PC-9 (cell line): ENCODE data around the gene TUT4. TPM values are rescaled to one million over a fixed set of nuclear protein-coding genes. Genes with fewer than 3 reads are reported as not detected.

Source experiments
- BruUV-seq: library from RNA; stranded (reverse); fragments of 400-500 nt; replicated peaks from 2 replicates; lab custom pipeline; 2021; lab: Mats Ljungman, UMichigan
- CTCF ChIA-PET: fragments of 300-600 bp; sonication (Branson Sonifier 250); formaldehyde crosslinking; loops from one replicate; lab custom pipeline; 2022; ENCODE audit warnings: antibody characterized with exemption; lab: Charles Lee
- POLR2A ChIA-PET: fragments of 300-600 bp; sonication (Branson Sonifier 250); formaldehyde crosslinking; loops from one replicate; lab custom pipeline; 2022; ENCODE audit warnings: antibody characterized with exemption; ENCODE audit not compliant: unreplicated experiment; lab: Charles Lee
- DNase-seq, 2 experiments: peaks; one replicate each; pipeline versions ENCODE4 v3.0.0 to v3.0.0-alpha.2; 2015 to 2022; ENCODE audit warnings: mixed read lengths in 1 of 2
- H2AFZ ChIP-seq: fragments of 200-600 bp; sonication (generic); 2 replicates; pipeline ENCODE4 v1.8.1; 2017; ENCODE audit warnings: antibody characterized with exemption
- H3F3A ChIP-seq: fragments of 200-600 bp; sonication (generic); 2 replicates; pipeline ENCODE4 v1.8.1; 2017; ENCODE audit warnings: antibody characterized with exemption, mild to moderate bottlenecking, low read depth; ENCODE audit not compliant: insufficient read depth
- H3K27ac ChIP-seq: fragments of 200-600 bp; sonication (generic); 2 replicates; pipeline ENCODE4 v1.6.1; 2016; ENCODE audit warnings: mixed run types
- H3K27me3 ChIP-seq: fragments of 200-600 bp; sonication (generic); 2 replicates; pipeline ENCODE4 v1.6.1; 2016; ENCODE audit warnings: low read depth, mixed run types; ENCODE audit not compliant: insufficient read depth
- H3K36me3 ChIP-seq: fragments of 200-600 bp; sonication (generic); 2 replicates; pipeline ENCODE4 v1.6.1; 2016; ENCODE audit warnings: low read depth, mixed run types
- H3K4me1 ChIP-seq: fragments of 200-600 bp; sonication (generic); replicated peaks from 2 replicates; pipeline ENCODE4 v1.6.1; 2016; ENCODE audit warnings: mixed run types; ENCODE audit not compliant: insufficient read depth
- H3K4me2 ChIP-seq: fragments of 200-600 bp; sonication (generic); 2 replicates; pipeline ENCODE4 v1.6.1; 2017; ENCODE audit warnings: mixed run types
- H3K4me3 ChIP-seq: fragments of 200-600 bp; sonication (generic); 2 replicates; pipeline ENCODE4 v1.6.1; 2016; ENCODE audit warnings: mixed run types
- H3K79me2 ChIP-seq: fragments of 200-600 bp; sonication (generic); 2 replicates; pipeline ENCODE4 v1.6.1; 2017; ENCODE audit warnings: low read depth, mixed run types
- H3K9me2 ChIP-seq: fragments of 200-600 bp; sonication (generic); 2 replicates; pipeline ENCODE4 v1.8.1; 2017; ENCODE audit warnings: mild to moderate bottlenecking; ENCODE audit not compliant: insufficient read depth
- H3K9me3 ChIP-seq: fragments of 200-600 bp; sonication (generic); 2 replicates; pipeline ENCODE4 v1.8.1; 2016; ENCODE audit warnings: low read depth; ENCODE audit not compliant: insufficient read depth
- H4K20me1 ChIP-seq: fragments of 200-600 bp; sonication (generic); 2 replicates; pipeline ENCODE4 v1.8.1; 2017; ENCODE audit not compliant: insufficient read depth
- EZH2 ChIP-seq: fragments of 200-600 bp; sonication (generic); IDR thresholded peaks from 2 replicates; pipeline ENCODE4 v1.8.0; 2017; ENCODE audit warnings: antibody characterized with exemption, low read depth
- intact Hi-C: fragments of 100-400 bp; cut with micrococcal nuclease; formaldehyde crosslinking; loops from one replicate; pipeline ENCODE4 v1.10.0; 2022; ENCODE audit not compliant: unreplicated experiment
- total RNA-seq: library from RNA; stranded (reverse); gene quantifications from 2 replicates; pipeline ENCODE4 v1.2.3, GENCODE V29; 2021
- TF ChIP-seq, protein P1 (sequence below): fragments of 200-600 bp; sonication (generic); conservative IDR thresholded peaks from 2 replicates; pipeline ENCODE4 v1.6.1; 2017; ENCODE audit warnings: mixed run types, antibody characterized with exemption, mild to moderate bottlenecking, moderate library complexity

TUT4 gene
- total RNA-seq, 1 experiment from 2014 or later, result 78.3 TPM

DNA sequence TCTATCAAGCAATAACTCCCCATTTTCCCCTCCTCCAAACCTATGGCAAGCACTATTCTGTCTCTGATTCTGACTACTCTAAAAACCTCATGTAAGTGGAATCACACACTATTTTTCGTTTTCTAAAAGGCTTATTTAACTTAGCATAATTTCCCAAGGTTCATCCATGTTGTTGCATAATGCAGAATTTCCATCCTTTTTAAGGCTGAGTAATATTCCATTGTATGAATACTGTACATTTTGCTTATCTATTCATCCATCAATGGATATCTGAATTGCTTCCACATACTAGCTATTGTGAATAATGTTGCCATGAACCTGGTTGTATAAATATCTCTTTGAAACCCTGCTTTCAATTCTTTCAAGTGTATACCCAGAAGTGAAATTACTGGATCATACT, 48.2 kb downstream of the TUT4 start:
- Histone ChIP-seq H3K4me1 (no peaks in the 10 kb centered on the region), H3K27ac (no peak overlapping the region), H3K9me2 (no peaks in the 10 kb centered on the region), H4K20me1 (0 out of 2 replicates have a peak, but pooled peaks cover 5% of the 10 kb centered on the region), H3K4me3 (no peak overlapping the region), H3K9me3 (no peaks in the 10 kb centered on the region), H3K4me2 (no peak overlapping the region), H3K79me2 (no peaks in the 10 kb centered on the region), H3F3A (peaks cover 3% of the 10 kb centered on the region; the same call in 1 of the 2 replicates), H3K27me3 (no peaks in the 10 kb centered on the region), H2AFZ (no peak overlapping the region), H3K36me3 (no peaks in the 10 kb centered on the region)
- ChIA-PET POLR2A (no interaction called here), CTCF (no interaction called here)
- intact Hi-C loops, result no loop called here
- DNase-seq, result no peak
- BruUV-seq, result no TSS peak
- TF ChIP-seq, protein P1, sequence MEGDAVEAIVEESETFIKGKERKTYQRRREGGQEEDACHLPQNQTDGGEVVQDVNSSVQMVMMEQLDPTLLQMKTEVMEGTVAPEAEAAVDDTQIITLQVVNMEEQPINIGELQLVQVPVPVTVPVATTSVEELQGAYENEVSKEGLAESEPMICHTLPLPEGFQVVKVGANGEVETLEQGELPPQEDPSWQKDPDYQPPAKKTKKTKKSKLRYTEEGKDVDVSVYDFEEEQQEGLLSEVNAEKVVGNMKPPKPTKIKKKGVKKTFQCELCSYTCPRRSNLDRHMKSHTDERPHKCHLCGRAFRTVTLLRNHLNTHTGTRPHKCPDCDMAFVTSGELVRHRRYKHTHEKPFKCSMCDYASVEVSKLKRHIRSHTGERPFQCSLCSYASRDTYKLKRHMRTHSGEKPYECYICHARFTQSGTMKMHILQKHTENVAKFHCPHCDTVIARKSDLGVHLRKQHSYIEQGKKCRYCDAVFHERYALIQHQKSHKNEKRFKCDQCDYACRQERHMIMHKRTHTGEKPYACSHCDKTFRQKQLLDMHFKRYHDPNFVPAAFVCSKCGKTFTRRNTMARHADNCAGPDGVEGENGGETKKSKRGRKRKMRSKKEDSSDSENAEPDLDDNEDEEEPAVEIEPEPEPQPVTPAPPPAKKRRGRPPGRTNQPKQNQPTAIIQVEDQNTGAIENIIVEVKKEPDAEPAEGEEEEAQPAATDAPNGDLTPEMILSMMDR, result no peak
- TF ChIP-seq EZH2, result no peak

DNA sequence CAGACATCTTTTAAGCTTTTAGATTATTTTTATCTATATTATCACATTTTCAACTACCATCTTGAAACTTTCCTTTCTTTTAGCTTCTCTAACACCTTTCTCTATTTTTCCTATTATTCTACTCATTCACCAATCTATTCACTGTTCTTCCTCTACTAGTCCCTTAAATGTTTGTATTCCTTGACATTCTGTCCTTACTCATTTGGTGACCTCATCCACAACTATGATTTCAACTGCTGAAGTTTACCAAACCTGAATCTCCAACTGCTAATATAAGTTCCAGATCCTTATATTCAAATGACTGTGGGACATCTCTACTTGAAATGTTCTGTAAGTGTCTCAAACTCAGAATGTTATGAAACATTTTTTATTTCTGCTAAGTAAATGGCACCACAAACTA, 49.2 kb downstream of the TUT4 start:
- CTCF ChIA-PET, result no interaction called here
- intact Hi-C loops, result no loop called here

DNA sequence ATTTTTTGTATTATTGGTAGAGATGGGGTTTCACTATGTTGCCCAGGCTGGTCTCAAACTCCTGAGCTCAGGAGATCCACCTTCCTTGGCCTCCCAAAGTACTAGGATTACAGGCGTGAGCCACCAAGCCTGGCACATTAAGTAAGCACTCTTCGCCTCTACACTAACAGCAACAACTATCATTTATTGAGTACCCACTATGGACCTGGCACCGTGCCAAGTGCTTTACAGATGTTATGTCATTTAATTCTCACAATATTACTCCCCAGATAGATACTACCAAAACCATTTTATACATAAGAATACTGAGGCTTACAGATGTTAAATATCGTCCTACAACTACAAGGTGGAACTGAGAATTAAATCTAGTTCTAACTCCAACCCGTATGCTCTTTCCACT, 50.1 kb downstream of the TUT4 start:
- no peaks in the 10 kb centered on the region for H3K36me3 ChIP-seq

More for the DNA sequence above, 49.2 kb downstream of the TUT4 start:
- no peak overlapping the region for H2AFZ ChIP-seq
- H3K27me3 ChIP-seq, result no peaks in the 10 kb centered on the region
- no peak overlapping the region for H3K27ac ChIP-seq
- H4K20me1 ChIP-seq, result 0 out of 2 replicates have a peak, but pooled peaks cover 5% of the 10 kb centered on the region
- H3K79me2 ChIP-seq, result no peaks in the 10 kb centered on the region
- H3F3A ChIP-seq, result no peaks in the 10 kb centered on the region; the same call in 1 of the 2 replicates
- no peak overlapping the region for H3K4me2 ChIP-seq
- BruUV-seq, result no TSS peak
- POLR2A ChIA-PET, result no interaction called here
- no peaks in the 10 kb centered on the region for H3K9me2 ChIP-seq
- TF ChIP-seq EZH2, result no peak
- TF ChIP-seq, protein P1, result no peak
- no peaks in the 10 kb centered on the region for H3K9me3 ChIP-seq
- DNase-seq, result no peak
- no peak overlapping the region for H3K4me3 ChIP-seq
- H3K4me1 ChIP-seq, result no peaks in the 10 kb centered on the region
- no peaks in the 10 kb centered on the region for H3K36me3 ChIP-seq

More for the DNA sequence above, 50.1 kb downstream of the TUT4 start:
- no peak overlapping the region for H2AFZ ChIP-seq
- no peak overlapping the region for H3K27ac ChIP-seq
- no peak for DNase-seq
- TF ChIP-seq EZH2, result no peak
- TF ChIP-seq, protein P1, result no peak
- H3K79me2 ChIP-seq, result no peaks in the 10 kb centered on the region; the same call in 1 of the 2 replicates
- no peaks in the 10 kb centered on the region for H3K9me3 ChIP-seq
- H4K20me1 ChIP-seq, result 0 out of 2 replicates have a peak, but pooled peaks cover 5% of the 10 kb centered on the region
- BruUV-seq, result no TSS peak
- H3K4me3 ChIP-seq, result no peak overlapping the region
- intact Hi-C loops, result no loop called here
- H3K4me2 ChIP-seq, result no peak overlapping the region
- no peaks in the 10 kb centered on the region for H3K27me3 ChIP-seq
- ChIA-PET POLR2A (no interaction called here), CTCF (no interaction called here)
- no peaks in the 10 kb centered on the region for H3K4me1 ChIP-seq
- no peaks in the 10 kb centered on the region for H3K9me2 ChIP-seq
- H3F3A ChIP-seq, result peaks cover 3% of the 10 kb centered on the region
